ENCODE data around the gene C19orf25. TPM values are rescaled to one million over a fixed set of nuclear protein-coding genes. Genes with fewer than 3 reads are reported as not detected.

Gene C19orf25
- total and polyA plus RNA-seq, 8 donors: 17.7 to 32.2 (median 24.7) TPM

DNA sequence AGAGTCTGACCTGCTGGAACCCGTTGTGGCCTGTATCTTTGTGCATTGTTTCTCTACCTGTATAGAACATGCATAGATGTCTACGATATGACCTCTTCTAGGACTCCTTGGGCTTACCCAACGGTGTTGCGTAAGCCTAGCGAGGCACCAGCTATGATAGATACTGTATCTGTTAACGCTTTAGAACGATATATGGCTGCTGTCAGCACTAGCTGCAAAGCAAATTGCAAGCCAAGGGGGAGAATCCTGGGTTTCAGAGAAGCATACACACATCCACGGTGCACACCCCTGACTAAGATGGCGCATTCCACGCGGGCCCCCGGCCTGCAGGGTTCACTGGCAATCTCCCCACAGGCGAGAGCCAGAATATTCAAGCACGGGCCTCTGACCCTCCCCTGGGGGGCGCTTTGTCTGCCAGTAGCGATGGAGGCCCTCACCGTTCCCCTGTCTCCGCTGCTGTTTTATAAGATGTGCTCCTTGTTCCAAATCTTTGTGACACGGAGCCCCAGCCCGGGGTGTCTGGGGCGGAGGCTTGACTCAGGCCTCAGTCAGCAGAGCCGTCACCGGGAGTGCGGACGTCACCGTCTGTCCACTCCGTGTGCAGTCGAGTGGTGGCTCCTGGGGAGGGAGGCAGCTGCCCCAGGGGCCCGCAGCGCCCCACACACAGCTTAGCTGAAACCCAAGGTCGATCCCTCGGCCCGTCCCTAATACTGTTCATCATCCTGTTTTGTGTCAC, 53.7 kb downstream of the C19orf25 start:
- no peak for DNase-seq
- ATAC-seq: no peak
- intact Hi-C loops (cut with DNase I): no loop called here
- Histone ChIP-seq H3K4me1 (peaks cover 0 to 3% of the 10 kb centered on the region in 2 donors), H3K27me3 (no peaks in the 10 kb centered on the region), H3K27ac (no peak overlapping the region), H3K36me3 (peaks cover 0 to 98% of the 10 kb centered on the region in 2 donors), H3K9me3 (no peaks in the 10 kb centered on the region), H3K4me3 (no peak overlapping the region)
- TF ChIP-seq, protein P1, sequence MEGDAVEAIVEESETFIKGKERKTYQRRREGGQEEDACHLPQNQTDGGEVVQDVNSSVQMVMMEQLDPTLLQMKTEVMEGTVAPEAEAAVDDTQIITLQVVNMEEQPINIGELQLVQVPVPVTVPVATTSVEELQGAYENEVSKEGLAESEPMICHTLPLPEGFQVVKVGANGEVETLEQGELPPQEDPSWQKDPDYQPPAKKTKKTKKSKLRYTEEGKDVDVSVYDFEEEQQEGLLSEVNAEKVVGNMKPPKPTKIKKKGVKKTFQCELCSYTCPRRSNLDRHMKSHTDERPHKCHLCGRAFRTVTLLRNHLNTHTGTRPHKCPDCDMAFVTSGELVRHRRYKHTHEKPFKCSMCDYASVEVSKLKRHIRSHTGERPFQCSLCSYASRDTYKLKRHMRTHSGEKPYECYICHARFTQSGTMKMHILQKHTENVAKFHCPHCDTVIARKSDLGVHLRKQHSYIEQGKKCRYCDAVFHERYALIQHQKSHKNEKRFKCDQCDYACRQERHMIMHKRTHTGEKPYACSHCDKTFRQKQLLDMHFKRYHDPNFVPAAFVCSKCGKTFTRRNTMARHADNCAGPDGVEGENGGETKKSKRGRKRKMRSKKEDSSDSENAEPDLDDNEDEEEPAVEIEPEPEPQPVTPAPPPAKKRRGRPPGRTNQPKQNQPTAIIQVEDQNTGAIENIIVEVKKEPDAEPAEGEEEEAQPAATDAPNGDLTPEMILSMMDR (IDR thresholded peaks at IDR 0.05): no peak

DNA sequence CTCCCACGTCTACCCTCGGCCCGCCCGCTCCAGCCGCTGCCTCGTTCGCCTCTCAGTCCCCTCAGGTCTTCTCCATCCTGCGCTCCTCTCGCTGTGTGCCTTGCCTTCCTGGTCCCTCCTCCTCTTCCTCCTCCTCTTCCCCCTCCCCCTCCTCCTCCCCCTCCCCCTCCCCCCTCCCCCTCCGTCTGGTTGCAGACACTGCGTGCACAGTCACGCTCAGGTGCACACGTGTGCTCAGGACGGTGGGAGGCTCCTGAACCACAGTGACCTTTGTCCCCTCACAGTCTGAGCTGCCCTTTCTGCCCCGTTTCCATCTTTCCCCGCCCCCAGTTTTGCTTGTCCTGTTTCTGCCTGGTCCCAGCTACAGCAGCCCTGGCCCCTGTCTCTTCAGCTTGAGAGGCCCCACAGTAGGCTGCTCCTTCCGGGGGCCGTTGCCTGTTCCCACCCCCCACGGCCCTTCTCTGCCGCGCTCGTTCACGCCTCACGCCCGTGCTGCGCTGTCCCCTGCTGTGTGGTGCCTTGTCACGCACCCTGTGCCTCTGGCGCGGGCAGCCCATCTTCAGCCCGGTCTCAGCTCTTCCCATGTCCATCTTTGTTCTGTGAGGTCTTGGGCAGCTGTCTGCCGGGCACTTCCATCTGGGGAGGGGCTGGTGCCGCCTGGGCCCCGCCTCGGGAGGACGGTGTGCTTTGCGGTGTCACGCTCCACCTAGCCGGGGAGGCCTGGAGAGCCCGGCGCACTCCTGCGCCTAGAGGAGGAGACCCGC, 54.6 kb downstream of the C19orf25 start:
- Histone ChIP-seq H3K27me3 (no peaks in the 10 kb centered on the region), H3K4me3 (no peak overlapping the region), H3K36me3 (peaks cover 0 to 93% of the 10 kb centered on the region in 2 donors), H3K27ac (no peak overlapping the region), H3K4me1 (peaks cover 0 to 3% of the 10 kb centered on the region in 2 donors), H3K9me3 (no peaks in the 10 kb centered on the region)
- intact Hi-C loops (cut with DNase I): no loop called here
- TF ChIP-seq, protein P1 (IDR thresholded peaks at IDR 0.05): no peak
- DNase-seq (no peak), ATAC-seq (no peak)

DNA sequence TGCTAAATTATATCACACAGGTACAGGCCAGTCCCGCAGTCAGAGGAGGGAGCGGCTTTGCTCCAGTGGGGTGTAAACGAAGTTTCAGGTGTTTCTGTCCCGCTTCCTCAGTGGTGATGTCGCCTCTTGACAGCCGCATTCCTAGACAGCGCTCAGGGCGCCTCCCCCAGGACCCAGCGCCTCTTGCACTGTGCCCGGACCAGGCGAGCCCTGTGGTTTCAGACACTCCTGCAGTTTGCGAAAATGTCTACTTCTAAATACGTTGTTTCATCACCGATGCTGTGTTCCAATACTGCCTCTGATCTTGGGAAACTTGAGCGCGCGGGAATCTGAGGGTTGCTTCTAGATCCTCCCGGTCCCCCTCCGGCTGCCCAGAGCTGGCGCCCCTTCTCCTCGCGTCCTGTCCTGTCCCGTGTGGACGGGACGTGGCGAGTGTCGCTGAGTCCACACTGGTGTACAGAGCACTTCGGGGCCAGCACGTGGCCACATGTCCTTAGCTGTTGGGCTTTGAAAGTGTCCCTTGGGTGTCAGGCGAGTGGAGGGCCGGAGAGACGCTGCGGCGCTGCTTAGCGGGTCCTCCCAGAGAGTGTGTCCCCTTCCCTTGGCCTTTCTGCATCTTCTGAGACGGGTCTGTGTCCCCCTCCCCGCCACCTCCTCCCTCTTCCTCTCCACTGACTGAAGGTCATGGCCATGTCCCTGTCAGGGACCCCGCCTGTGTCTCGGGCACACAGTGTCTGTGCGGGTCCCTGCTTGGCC, 55.4 kb downstream of the C19orf25 start:
- TF ChIP-seq, protein P1 (IDR thresholded peaks at IDR 0.05): no peak
- H3K4me1 ChIP-seq: peaks cover 0 to 3% of the 10 kb centered on the region in 2 donors
- intact Hi-C loops (cut with DNase I): no loop called here
- H3K9me3 ChIP-seq: no peaks in the 10 kb centered on the region
- H3K36me3 ChIP-seq: peaks cover 0 to 93% of the 10 kb centered on the region in 2 donors
- no peak overlapping the region for H3K27ac ChIP-seq
- no peaks in the 10 kb centered on the region for H3K27me3 ChIP-seq
- no peak overlapping the region for H3K4me3 ChIP-seq
- ATAC-seq (no peak), DNase-seq (no peak)

Other genes starting within 250 kb of the C19orf25 start
- 1 to 10 TPM in 1 of 2 donors, under 1 TPM in 1; 0.55 to 1.5 TPM for gene CBARP, start 241.2 kb downstream of the C19orf25 start, total RNA-seq
- 1 to 10 TPM in 5 of 6 donors, under 1 TPM in 1; 0.75 to 2.5 (median 1.3) TPM for gene CBARP, start 241.2 kb downstream of the C19orf25 start, polyA plus RNA-seq (ENCODE audit: insufficient read length in 6 of 6)
- 100 to 1,000 TPM; 139 to 161 TPM for gene ATP5F1D, start 237.5 kb downstream of the C19orf25 start, total RNA-seq
- 100 to 1,000 TPM in 1 of 6 donors, 10 to 100 TPM in 5; 55.0 to 107 (median 71.8) TPM for gene ATP5F1D, start 237.5 kb downstream of the C19orf25 start, polyA plus RNA-seq (ENCODE audit: insufficient read length in 6 of 6)
- gene MIDN, start 230.6 kb downstream of the C19orf25 start, total RNA-seq: 100 to 1,000 TPM in 1 of 2 donors, 10 to 100 TPM in 1; 87.4 to 115 TPM
- gene MIDN, start 230.6 kb downstream of the C19orf25 start, polyA plus RNA-seq (ENCODE audit: insufficient read length in 6 of 6): 10 to 100 TPM; 34.3 to 64.9 (median 53.0) TPM
- 100 to 1,000 TPM; 220 to 235 TPM for gene CIRBP, start 209.9 kb downstream of the C19orf25 start, total RNA-seq
- gene CIRBP, start 209.9 kb downstream of the C19orf25 start, polyA plus RNA-seq (ENCODE audit: insufficient read length in 6 of 6): 1,000 to 10,000 TPM in 3 of 6 donors, 100 to 1,000 TPM in 3; 873 to 1,079 (median 988) TPM
- 10 to 100 TPM; 48.0 to 58.7 TPM for gene FAM174C, start 203.7 kb downstream of the C19orf25 start, total RNA-seq
- gene FAM174C, start 203.7 kb downstream of the C19orf25 start, polyA plus RNA-seq (ENCODE audit: insufficient read length in 6 of 6): 10 to 100 TPM; 10.6 to 22.2 (median 17.2) TPM
- gene EFNA2, start 193.3 kb downstream of the C19orf25 start, total RNA-seq: under 1 TPM in 1 of 2 donors, not detected in 1; 0.52 TPM
- 1 to 10 TPM in 3 of 6 donors, under 1 TPM in 3; 0.48 to 2.0 (median 1.1) TPM for gene EFNA2, start 193.3 kb downstream of the C19orf25 start, polyA plus RNA-seq (ENCODE audit: insufficient read length in 6 of 6)
- gene NDUFS7, start 95.3 kb downstream of the C19orf25 start, total RNA-seq: 10 to 100 TPM; 84.4 to 85.4 TPM
- 10 to 100 TPM; 30.3 to 50.6 (median 36.6) TPM for gene NDUFS7, start 95.3 kb downstream of the C19orf25 start, polyA plus RNA-seq (ENCODE audit: insufficient read length in 6 of 6)
- 10 to 100 TPM in 1 of 2 donors, 1 to 10 TPM in 1; 5.9 to 19.2 TPM for gene GAMT, start 77.7 kb downstream of the C19orf25 start, total RNA-seq
- gene GAMT, start 77.7 kb downstream of the C19orf25 start, polyA plus RNA-seq (ENCODE audit: insufficient read length in 6 of 6): 10 to 100 TPM; 19.4 to 26.1 (median 24.3) TPM
- 100 to 1,000 TPM in 1 of 2 donors, 10 to 100 TPM in 1; 87.6 to 132 TPM for gene DAZAP1, start 71.6 kb downstream of the C19orf25 start, total RNA-seq
- 100 to 1,000 TPM in 1 of 6 donors, 10 to 100 TPM in 5; 86.4 to 108 (median 93.7) TPM for gene DAZAP1, start 71.6 kb downstream of the C19orf25 start, polyA plus RNA-seq (ENCODE audit: insufficient read length in 6 of 6)
- gene RPS15, start 40.8 kb downstream of the C19orf25 start, total RNA-seq: 100 to 1,000 TPM; 942 to 951 TPM
- 100 to 1,000 TPM; 673 to 987 (median 817) TPM for gene RPS15, start 40.8 kb downstream of the C19orf25 start, polyA plus RNA-seq (ENCODE audit: insufficient read length in 6 of 6)
- under 1 TPM; 0.06 to 0.10 TPM for gene APC2, start 29.1 kb downstream of the C19orf25 start, total RNA-seq
- 1 to 10 TPM in 3 of 6 donors, under 1 TPM in 3; 0.42 to 1.4 (median 0.91) TPM for gene APC2, start 29.1 kb downstream of the C19orf25 start, polyA plus RNA-seq (ENCODE audit: insufficient read length in 6 of 6)
- gene PCSK4, start 11.1 kb upstream of the C19orf25 start, total RNA-seq: 1 to 10 TPM; 1.9 to 3.2 TPM
- gene PCSK4, start 11.1 kb upstream of the C19orf25 start, polyA plus RNA-seq (ENCODE audit: insufficient read length in 6 of 6): 1 to 10 TPM; 3.4 to 6.1 (median 4.3) TPM
- 1 to 10 TPM; 1.6 to 2.0 TPM for gene REEP6, start 12.0 kb upstream of the C19orf25 start, total RNA-seq
- gene REEP6, start 12.0 kb upstream of the C19orf25 start, polyA plus RNA-seq (ENCODE audit: insufficient read length in 6 of 6): 1 to 10 TPM; 3.1 to 5.9 (median 3.8) TPM
- 1 to 10 TPM; 3.0 to 5.3 TPM for gene ADAMTSL5, start 33.8 kb upstream of the C19orf25 start, total RNA-seq
- under 1 TPM; 0.32 to 0.86 (median 0.53) TPM for gene ADAMTSL5, start 33.8 kb upstream of the C19orf25 start, polyA plus RNA-seq (ENCODE audit: insufficient read length in 6 of 6)
- gene PLK5, start 44.9 kb upstream of the C19orf25 start, total RNA-seq: not detected
- gene PLK5, start 44.9 kb upstream of the C19orf25 start, polyA plus RNA-seq (ENCODE audit: insufficient read length in 6 of 6): under 1 TPM; 0.09 to 0.32 (median 0.18) TPM
- 10 to 100 TPM; 25.2 to 42.6 TPM for gene MEX3D, start 89.1 kb upstream of the C19orf25 start, total RNA-seq
- 10 to 100 TPM; 15.8 to 34.1 (median 26.1) TPM for gene MEX3D, start 89.1 kb upstream of the C19orf25 start, polyA plus RNA-seq (ENCODE audit: insufficient read length in 6 of 6)
- gene MBD3, start 113.7 kb upstream of the C19orf25 start, total RNA-seq: 10 to 100 TPM; 64.7 to 91.9 TPM
- gene MBD3, start 113.7 kb upstream of the C19orf25 start, polyA plus RNA-seq (ENCODE audit: insufficient read length in 6 of 6): 10 to 100 TPM; 40.4 to 70.7 (median 54.4) TPM
- 100 to 1,000 TPM; 200 to 232 TPM for gene UQCR11, start 126.2 kb upstream of the C19orf25 start, total RNA-seq
- gene UQCR11, start 126.2 kb upstream of the C19orf25 start, polyA plus RNA-seq (ENCODE audit: insufficient read length in 6 of 6): 100 to 1,000 TPM in 1 of 6 donors, 10 to 100 TPM in 5; 60.4 to 103 (median 79.5) TPM
- gene TCF3, start 173.4 kb upstream of the C19orf25 start, total RNA-seq: 10 to 100 TPM; 57.9 to 67.1 TPM
- 100 to 1,000 TPM; 103 to 149 (median 128) TPM for gene TCF3, start 173.4 kb upstream of the C19orf25 start, polyA plus RNA-seq (ENCODE audit: insufficient read length in 6 of 6)

All from left lung (tissue), 10 donors.